HepG2 (cell line): ENCODE measurements around the gene PRTN3. TPM values are rescaled to one million over a fixed set of nuclear protein-coding genes. Genes with fewer than 3 reads are reported as not detected.

Experiments
- KDM1A ChIP-seq: IDR thresholded peaks from 2 replicates; pipeline ENCODE4 v1.6.1; 2016; ENCODE audit warnings: missing compliant biosample characterization
- KDM4B ChIP-seq: sonication (generic); formaldehyde crosslinking; IDR thresholded peaks from 2 replicates; pipeline ENCODE4 v1.4.0; 2020; ENCODE audit warnings: missing genetic modification reagents
- NFIC ChIP-seq: IDR thresholded peaks from 2 replicates; pipeline ENCODE4 v1.6.1; 2012; ENCODE audit warnings: mild to moderate bottlenecking, low read length, inconsistent platforms
- TAF1 ChIP-seq: sonication (generic); formaldehyde crosslinking; IDR thresholded peaks from 2 replicates; pipeline ENCODE4 v1.4.0; 2020; ENCODE audit warnings: missing genetic modification reagents
- TCF12 ChIP-seq, 2 experiments: fragments of 450-650 bp in 1 of 2; sonication (generic) in 1 of 2; formaldehyde crosslinking in 1 of 2; IDR thresholded peaks; 2 replicates each; pipeline versions ENCODE4 v1.6.1 to v1.8.0; 2017 to 2022; ENCODE audit warnings: antibody characterized with exemption in 1 of 2, mild to moderate bottlenecking in 1 of 2, missing genetic modification reagents in 1 of 2, moderate library complexity in 1 of 2
- ZBTB20 ChIP-seq: sonication (generic); formaldehyde crosslinking; IDR thresholded peaks from 2 replicates; pipeline ENCODE4 v1.8.1; 2023; ENCODE audit warnings: missing genetic modification reagents, low read depth, mild to moderate bottlenecking, borderline replicate concordance
- polyA plus RNA-seq, 8 experiments: library from polyadenylated mRNA; depleted of rRNA in 3 of 8; stranded (reverse) in 7 of 8; unstranded in 1 of 8; fragments of >200 nt; fragmentation: Illumina TruSeq in 4 of 8; extraction: Trizol in 4 of 8; gene quantifications; 2 replicates each; pipeline versions ENCODE4 v1.2.1 to v1.2.3, GENCODE V29; 2011 to 2016; ENCODE audit warnings: low read depth in 4 of 8, missing spikeins in 1 of 8, mixed read lengths in 1 of 8; ENCODE audit not compliant: insufficient read depth in 1 of 8
- total RNA-seq, 5 experiments: library from RNA; depleted of rRNA; stranded (reverse); fragments of >200 nt; fragmentation: Illumina TruSeq; extraction: Trizol; gene quantifications; 2 replicates each; pipeline ENCODE4 v1.2.3, GENCODE V29; 2016; ENCODE audit warnings: low read depth in 1 of 5
- TF ChIP-seq, protein P1 (sequence below): sonication (generic); formaldehyde crosslinking; IDR thresholded peaks from 2 replicates; pipeline ENCODE4 v1.4.0; 2020; ENCODE audit warnings: mild to moderate bottlenecking, missing genetic modification reagents
- TF ChIP-seq, protein P2 (sequence below): sonication (generic); formaldehyde crosslinking; IDR thresholded peaks from 2 replicates; pipeline ENCODE4 v1.4.0; 2020; ENCODE audit warnings: missing genetic modification reagents
- TF ChIP-seq, protein P3 (sequence below): sonication (generic); formaldehyde crosslinking; IDR thresholded peaks from 2 replicates; pipeline ENCODE4 v1.4.0; 2020; ENCODE audit warnings: low read depth, mild to moderate bottlenecking, missing genetic modification reagents
- TF ChIP-seq, protein P4 (sequence below), 2 experiments: sonication (generic) in 1 of 2; formaldehyde crosslinking in 1 of 2; IDR thresholded peaks; 2 replicates each; pipeline versions ENCODE4 v1.6.1 to v1.9.0; 2014 to 2022; ENCODE audit warnings: antibody characterized with exemption in 1 of 2, borderline replicate concordance in 1 of 2, inconsistent platforms in 1 of 2, low read depth in 1 of 2, missing genetic modification reagents in 1 of 2
- TF ChIP-seq, protein P5 (sequence below), 2 experiments: sonication (generic) in 1 of 2; formaldehyde crosslinking in 1 of 2; IDR thresholded peaks; 2 replicates each; pipeline versions ENCODE4 v1.5.1 to v1.6.1; 2011 to 2020; ENCODE audit warnings: borderline replicate concordance in 1 of 2, low read depth in 1 of 2, low read length in 1 of 2, mild to moderate bottlenecking in 1 of 2, missing genetic modification reagents in 1 of 2, moderate library complexity in 1 of 2

PRTN3 gene
- total and polyA plus RNA-seq, 2 of the 13 experiments (the other 11 are each of a cell fraction or from before 2014, with no cell fraction given), result not detected

DNA sequence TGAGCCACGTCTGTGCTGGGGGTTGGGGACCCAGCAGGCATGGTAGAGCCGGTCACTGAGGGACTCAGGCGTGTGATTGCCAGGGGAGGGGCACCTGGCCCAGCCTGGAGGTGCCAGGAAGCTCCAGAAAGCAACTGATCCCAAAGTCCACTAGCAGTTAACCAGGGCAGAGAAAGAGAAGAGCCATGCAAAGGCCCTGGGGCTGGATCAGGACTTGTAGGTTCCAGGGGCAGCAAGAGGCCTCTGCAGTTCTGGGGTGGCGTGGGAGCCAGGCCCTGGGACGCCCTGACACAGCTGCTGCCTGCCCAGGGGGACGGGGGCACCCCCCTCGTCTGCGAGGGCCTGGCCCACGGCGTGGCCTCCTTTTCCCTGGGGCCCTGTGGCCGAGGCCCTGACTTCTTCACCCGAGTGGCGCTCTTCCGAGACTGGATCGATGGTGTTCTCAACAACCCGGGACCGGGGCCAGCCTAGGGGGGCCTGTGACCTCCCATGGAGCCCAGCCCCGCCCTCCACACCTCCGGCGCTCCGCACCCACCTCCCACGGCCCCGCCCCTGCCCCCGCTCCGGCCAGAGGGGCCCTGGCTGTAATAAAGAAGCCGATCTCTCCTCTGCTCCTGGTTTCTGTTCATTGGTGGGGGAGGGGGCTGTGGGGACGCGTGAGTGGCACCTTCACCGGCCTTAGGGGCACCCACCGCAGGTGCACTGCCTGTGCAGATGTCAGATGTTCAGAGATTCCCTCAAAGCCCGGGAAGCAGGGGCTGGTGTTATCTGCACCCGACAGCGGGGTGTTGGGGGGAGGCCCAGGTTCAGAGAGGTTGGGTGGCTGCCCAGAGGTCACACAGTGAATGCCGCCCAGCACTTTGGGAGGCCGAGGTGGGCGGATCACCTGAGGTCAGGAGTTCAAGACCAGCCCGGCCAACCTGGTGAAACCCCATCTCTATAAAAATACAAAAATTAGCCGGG lies 9.1 kb upstream of the PRTN3 start (continued):
- TF ChIP-seq, protein P1, sequence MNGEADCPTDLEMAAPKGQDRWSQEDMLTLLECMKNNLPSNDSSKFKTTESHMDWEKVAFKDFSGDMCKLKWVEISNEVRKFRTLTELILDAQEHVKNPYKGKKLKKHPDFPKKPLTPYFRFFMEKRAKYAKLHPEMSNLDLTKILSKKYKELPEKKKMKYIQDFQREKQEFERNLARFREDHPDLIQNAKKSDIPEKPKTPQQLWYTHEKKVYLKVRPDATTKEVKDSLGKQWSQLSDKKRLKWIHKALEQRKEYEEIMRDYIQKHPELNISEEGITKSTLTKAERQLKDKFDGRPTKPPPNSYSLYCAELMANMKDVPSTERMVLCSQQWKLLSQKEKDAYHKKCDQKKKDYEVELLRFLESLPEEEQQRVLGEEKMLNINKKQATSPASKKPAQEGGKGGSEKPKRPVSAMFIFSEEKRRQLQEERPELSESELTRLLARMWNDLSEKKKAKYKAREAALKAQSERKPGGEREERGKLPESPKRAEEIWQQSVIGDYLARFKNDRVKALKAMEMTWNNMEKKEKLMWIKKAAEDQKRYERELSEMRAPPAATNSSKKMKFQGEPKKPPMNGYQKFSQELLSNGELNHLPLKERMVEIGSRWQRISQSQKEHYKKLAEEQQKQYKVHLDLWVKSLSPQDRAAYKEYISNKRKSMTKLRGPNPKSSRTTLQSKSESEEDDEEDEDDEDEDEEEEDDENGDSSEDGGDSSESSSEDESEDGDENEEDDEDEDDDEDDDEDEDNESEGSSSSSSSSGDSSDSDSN, result peak; percentile 13; the same call in 1 of the 2 replicates
- TF ChIP-seq, protein P2, sequence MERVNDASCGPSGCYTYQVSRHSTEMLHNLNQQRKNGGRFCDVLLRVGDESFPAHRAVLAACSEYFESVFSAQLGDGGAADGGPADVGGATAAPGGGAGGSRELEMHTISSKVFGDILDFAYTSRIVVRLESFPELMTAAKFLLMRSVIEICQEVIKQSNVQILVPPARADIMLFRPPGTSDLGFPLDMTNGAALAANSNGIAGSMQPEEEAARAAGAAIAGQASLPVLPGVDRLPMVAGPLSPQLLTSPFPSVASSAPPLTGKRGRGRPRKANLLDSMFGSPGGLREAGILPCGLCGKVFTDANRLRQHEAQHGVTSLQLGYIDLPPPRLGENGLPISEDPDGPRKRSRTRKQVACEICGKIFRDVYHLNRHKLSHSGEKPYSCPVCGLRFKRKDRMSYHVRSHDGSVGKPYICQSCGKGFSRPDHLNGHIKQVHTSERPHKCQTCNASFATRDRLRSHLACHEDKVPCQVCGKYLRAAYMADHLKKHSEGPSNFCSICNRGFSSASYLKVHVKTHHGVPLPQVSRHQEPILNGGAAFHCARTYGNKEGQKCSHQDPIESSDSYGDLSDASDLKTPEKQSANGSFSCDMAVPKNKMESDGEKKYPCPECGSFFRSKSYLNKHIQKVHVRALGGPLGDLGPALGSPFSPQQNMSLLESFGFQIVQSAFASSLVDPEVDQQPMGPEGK, result peak; percentile 46; the same call in 1 of the 2 replicates
- TF ChIP-seq, protein P3, sequence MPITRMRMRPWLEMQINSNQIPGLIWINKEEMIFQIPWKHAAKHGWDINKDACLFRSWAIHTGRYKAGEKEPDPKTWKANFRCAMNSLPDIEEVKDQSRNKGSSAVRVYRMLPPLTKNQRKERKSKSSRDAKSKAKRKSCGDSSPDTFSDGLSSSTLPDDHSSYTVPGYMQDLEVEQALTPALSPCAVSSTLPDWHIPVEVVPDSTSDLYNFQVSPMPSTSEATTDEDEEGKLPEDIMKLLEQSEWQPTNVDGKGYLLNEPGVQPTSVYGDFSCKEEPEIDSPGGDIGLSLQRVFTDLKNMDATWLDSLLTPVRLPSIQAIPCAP (CRISPR knock-in tag), result no peak
- no peak for TF ChIP-seq TCF12 (IDR thresholded peaks at IDR 0.05)
- no peak for TF ChIP-seq TCF12 (CRISPR knock-in tag; IDR thresholded peaks at IDR 0.05)
- TF ChIP-seq ZBTB20 (CRISPR knock-in tag), result no peak
- no peak for TF ChIP-seq TAF1
- TF ChIP-seq, protein P4, sequence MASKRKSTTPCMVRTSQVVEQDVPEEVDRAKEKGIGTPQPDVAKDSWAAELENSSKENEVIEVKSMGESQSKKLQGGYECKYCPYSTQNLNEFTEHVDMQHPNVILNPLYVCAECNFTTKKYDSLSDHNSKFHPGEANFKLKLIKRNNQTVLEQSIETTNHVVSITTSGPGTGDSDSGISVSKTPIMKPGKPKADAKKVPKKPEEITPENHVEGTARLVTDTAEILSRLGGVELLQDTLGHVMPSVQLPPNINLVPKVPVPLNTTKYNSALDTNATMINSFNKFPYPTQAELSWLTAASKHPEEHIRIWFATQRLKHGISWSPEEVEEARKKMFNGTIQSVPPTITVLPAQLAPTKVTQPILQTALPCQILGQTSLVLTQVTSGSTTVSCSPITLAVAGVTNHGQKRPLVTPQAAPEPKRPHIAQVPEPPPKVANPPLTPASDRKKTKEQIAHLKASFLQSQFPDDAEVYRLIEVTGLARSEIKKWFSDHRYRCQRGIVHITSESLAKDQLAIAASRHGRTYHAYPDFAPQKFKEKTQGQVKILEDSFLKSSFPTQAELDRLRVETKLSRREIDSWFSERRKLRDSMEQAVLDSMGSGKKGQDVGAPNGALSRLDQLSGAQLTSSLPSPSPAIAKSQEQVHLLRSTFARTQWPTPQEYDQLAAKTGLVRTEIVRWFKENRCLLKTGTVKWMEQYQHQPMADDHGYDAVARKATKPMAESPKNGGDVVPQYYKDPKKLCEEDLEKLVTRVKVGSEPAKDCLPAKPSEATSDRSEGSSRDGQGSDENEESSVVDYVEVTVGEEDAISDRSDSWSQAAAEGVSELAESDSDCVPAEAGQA (IDR thresholded peaks at IDR 0.05; ENCODE audit: low read depth), result no peak
- TF ChIP-seq, protein P4 (CRISPR knock-in tag; IDR thresholded peaks at IDR 0.05; ENCODE audit: borderline replicate concordance), result no peak
- no peak for TF ChIP-seq KDM4B (CRISPR knock-in tag)
- TF ChIP-seq NFIC, result no peak
- 0 out of 2 replicates have a peak, but pooled peaks have one; percentile 50 for TF ChIP-seq KDM1A
- TF ChIP-seq, protein P5, sequence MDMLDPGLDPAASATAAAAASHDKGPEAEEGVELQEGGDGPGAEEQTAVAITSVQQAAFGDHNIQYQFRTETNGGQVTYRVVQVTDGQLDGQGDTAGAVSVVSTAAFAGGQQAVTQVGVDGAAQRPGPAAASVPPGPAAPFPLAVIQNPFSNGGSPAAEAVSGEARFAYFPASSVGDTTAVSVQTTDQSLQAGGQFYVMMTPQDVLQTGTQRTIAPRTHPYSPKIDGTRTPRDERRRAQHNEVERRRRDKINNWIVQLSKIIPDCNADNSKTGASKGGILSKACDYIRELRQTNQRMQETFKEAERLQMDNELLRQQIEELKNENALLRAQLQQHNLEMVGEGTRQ (IDR thresholded peaks at IDR 0.05; ENCODE audit: low read depth, low read length), result no peak
- TF ChIP-seq, protein P5 (CRISPR knock-in tag; IDR thresholded peaks at IDR 0.05; ENCODE audit: borderline replicate concordance), result no peak
